Calu3 (cell line): ENCODE results near the gene TECPR2. TPM values are rescaled to one million over a fixed set of nuclear protein-coding genes. Genes with fewer than 3 reads are reported as not detected.

Experiments
- BruUV-seq: library from RNA; stranded (reverse); fragments of 400-500 nt; replicated peaks from 2 replicates; lab custom pipeline; 2021; lab: Mats Ljungman, UMichigan
- CTCF ChIA-PET: fragments of 300-600 bp; sonication (Branson Sonifier 250); formaldehyde crosslinking; loops from one replicate; lab custom pipeline; 2022; ENCODE audit warnings: antibody characterized with exemption; lab: Charles Lee
- DNase-seq: peaks from one replicate; pipeline ENCODE4 v3.0.0; 2022
- H3K27ac Mint-ChIP-seq: one replicate; pipeline ENCODE4 v1.8.0; 2022; ENCODE audit warnings: mixed read lengths; ENCODE audit not compliant: unreplicated experiment
- H3K27me3 Mint-ChIP-seq: one replicate; pipeline ENCODE4 v1.8.0; 2022; ENCODE audit warnings: mixed read lengths; ENCODE audit not compliant: unreplicated experiment
- H3K36me3 Mint-ChIP-seq: one replicate; pipeline ENCODE4 v1.8.0; 2022; ENCODE audit warnings: mild to moderate bottlenecking, moderate library complexity, mixed read lengths; ENCODE audit not compliant: insufficient read depth, unreplicated experiment
- H3K4me1 Mint-ChIP-seq: one replicate; pipeline ENCODE4 v1.8.0; 2022; ENCODE audit warnings: mild to moderate bottlenecking, low read depth, mixed read lengths; ENCODE audit not compliant: unreplicated experiment
- H3K4me3 Mint-ChIP-seq: one replicate; pipeline ENCODE4 v1.8.0; 2022; ENCODE audit warnings: mild to moderate bottlenecking, low read depth, moderate library complexity, mixed read lengths; ENCODE audit not compliant: unreplicated experiment
- H3K9me3 Mint-ChIP-seq: one replicate; pipeline ENCODE4 v1.8.0; 2022; ENCODE audit warnings: low read depth, mixed read lengths; ENCODE audit not compliant: unreplicated experiment
- CTCF ChIP-seq: fragments of 200-600 bp; IDR thresholded peaks from one replicate; pipeline ENCODE4 v1.8.0; 2022; ENCODE audit warnings: antibody characterized with exemption; ENCODE audit not compliant: unreplicated experiment
- intact Hi-C: fragments of 100-400 bp; cut with micrococcal nuclease; formaldehyde crosslinking; loops from one replicate; pipeline ENCODE4 v1.10.0; 2022; ENCODE audit not compliant: unreplicated experiment
- total RNA-seq: library from RNA; stranded (reverse); gene quantifications from 2 replicates; pipeline ENCODE4 v1.2.3, GENCODE V29; 2022

TECPR2 gene
- total RNA-seq, 1 experiment from 2014 or later = 21.7 TPM

- Mint-ChIP-seq H3K9me3 (no peaks in the 10 kb centered on the region), H3K4me3 (no peak overlapping the region), H3K27ac (no peak overlapping the region), H3K27me3 (no peaks in the 10 kb centered on the region), H3K4me1 (peaks cover 10% of the 10 kb centered on the region), H3K36me3 (no peaks in the 10 kb centered on the region)
- no peak for DNase-seq
- no peak for TF ChIP-seq CTCF
- no TSS peak for BruUV-seq
- CTCF ChIA-PET = no interaction called here
- intact Hi-C loops = loop anchor here (5.0 kb wide), 1 partner anchor 503 kb away; no protein-coding TSS in a partner anchor
Observed at GRCh38 chr14:102394717-102395375, 32.1 kb downstream of the TECPR2 start.

- DNase-seq = no peak
- Mint-ChIP-seq H3K36me3 (peaks cover 5% of the 10 kb centered on the region), H3K27me3 (no peaks in the 10 kb centered on the region), H3K4me1 (no peaks in the 10 kb centered on the region), H3K27ac (no peak overlapping the region), H3K4me3 (no peak overlapping the region), H3K9me3 (no peaks in the 10 kb centered on the region)
- no peak for TF ChIP-seq CTCF
- intact Hi-C loops = no loop called here
- CTCF ChIA-PET = no interaction called here
- BruUV-seq = no TSS peak
Observed at GRCh38 chr14:102396521-102396920, 33.8 kb downstream of the TECPR2 start.

- Mint-ChIP-seq H3K4me1 (no peaks in the 10 kb centered on the region), H3K9me3 (peaks cover 10% of the 10 kb centered on the region), H3K4me3 (no peak overlapping the region), H3K27me3 (no peaks in the 10 kb centered on the region), H3K27ac (no peak overlapping the region), H3K36me3 (peaks cover 9% of the 10 kb centered on the region)
- no TSS peak for BruUV-seq
- no peak for TF ChIP-seq CTCF
- CTCF ChIA-PET = no interaction called here
- intact Hi-C loops = no loop called here
- no peak for DNase-seq
Observed at GRCh38 chr14:102403028-102403427, 40.3 kb downstream of the TECPR2 start.

- CTCF ChIA-PET = no interaction called here
- H3K4me3 Mint-ChIP-seq = no peak overlapping the region
Observed at GRCh38 chr14:102407258-102407657, 44.5 kb downstream of the TECPR2 start.

More at GRCh38 chr14:102407258-102407657, 44.5 kb downstream of the TECPR2 start:
- intact Hi-C loops = no loop called here
- Mint-ChIP-seq H3K9me3 (peaks cover 9% of the 10 kb centered on the region), H3K27me3 (no peaks in the 10 kb centered on the region), H3K27ac (no peak overlapping the region), H3K4me1 (no peaks in the 10 kb centered on the region), H3K36me3 (peaks cover 11% of the 10 kb centered on the region)
- BruUV-seq = no TSS peak
- TF ChIP-seq CTCF = no peak
- no peak for DNase-seq
